Neural progenitor cell (in vitro differentiated cells): ENCODE data around the gene GALK2.

Experiments used
- EZH2 ChIP-seq: fragments of 200-600 bp; sonication (generic); IDR thresholded peaks from 2 replicates; pipeline ENCODE4 v1.6.1; 2017; ENCODE audit warnings: antibody characterized with exemption, mild to moderate bottlenecking, moderate library complexity
- TF ChIP-seq, protein P1 (sequence below): fragments of 200-600 bp; sonication (generic); IDR thresholded peaks from 2 replicates; pipeline ENCODE4 v1.5.1; 2017; ENCODE audit warnings: antibody characterized with exemption, mild to moderate bottlenecking

DNA sequence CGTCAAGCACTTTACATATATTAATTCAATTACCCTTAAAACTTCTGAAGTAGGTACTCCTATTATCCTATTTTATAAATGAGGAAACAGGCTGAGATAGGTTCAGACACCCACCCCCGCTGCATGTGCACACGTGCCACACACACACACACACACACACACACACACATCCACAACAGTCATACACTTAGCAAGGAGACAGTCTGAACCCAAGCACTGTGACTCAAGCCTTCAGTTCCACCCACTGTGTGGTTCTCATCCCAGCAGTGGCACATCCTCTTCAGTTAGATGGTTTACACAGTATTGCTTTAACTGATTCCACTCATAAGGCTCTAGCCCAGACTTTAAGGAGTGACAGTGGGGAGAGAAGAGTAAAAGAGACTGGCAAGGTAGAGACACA lies 161.9 kb downstream of the GALK2 start:
- TF ChIP-seq EZH2 = no peak
- TF ChIP-seq, protein P1, sequence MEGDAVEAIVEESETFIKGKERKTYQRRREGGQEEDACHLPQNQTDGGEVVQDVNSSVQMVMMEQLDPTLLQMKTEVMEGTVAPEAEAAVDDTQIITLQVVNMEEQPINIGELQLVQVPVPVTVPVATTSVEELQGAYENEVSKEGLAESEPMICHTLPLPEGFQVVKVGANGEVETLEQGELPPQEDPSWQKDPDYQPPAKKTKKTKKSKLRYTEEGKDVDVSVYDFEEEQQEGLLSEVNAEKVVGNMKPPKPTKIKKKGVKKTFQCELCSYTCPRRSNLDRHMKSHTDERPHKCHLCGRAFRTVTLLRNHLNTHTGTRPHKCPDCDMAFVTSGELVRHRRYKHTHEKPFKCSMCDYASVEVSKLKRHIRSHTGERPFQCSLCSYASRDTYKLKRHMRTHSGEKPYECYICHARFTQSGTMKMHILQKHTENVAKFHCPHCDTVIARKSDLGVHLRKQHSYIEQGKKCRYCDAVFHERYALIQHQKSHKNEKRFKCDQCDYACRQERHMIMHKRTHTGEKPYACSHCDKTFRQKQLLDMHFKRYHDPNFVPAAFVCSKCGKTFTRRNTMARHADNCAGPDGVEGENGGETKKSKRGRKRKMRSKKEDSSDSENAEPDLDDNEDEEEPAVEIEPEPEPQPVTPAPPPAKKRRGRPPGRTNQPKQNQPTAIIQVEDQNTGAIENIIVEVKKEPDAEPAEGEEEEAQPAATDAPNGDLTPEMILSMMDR = no peak
